Osteoblast (primary cell): Measurements from ENCODE around the gene CRELD2. TPM values are rescaled to one million over a fixed set of nuclear protein-coding genes. Genes with fewer than 3 reads are reported as not detected.
A peak's percentile ranks its signal among the peaks of the same experiment; 100 is the strongest.

ENCODE experiments used
- DNase-seq: peaks from one replicate; pipeline ENCODE4 v3.0.0; 2011; ENCODE audit warnings: low spot score, mixed read lengths; ENCODE audit not compliant: insufficient read length; ENCODE audit errors: missing footprints
- H2AFZ ChIP-seq: 2 replicates; pipeline ENCODE4 v1.6.0; 2011; ENCODE audit warnings: mild to moderate bottlenecking, low read length
- H3K27ac ChIP-seq: 2 replicates; pipeline ENCODE4 v1.5.1; 2011; ENCODE audit warnings: mild to moderate bottlenecking, low read depth, low read length, moderate library complexity
- H3K27me3 ChIP-seq: 2 replicates; pipeline ENCODE4 v1.6.0; 2012; ENCODE audit warnings: mild to moderate bottlenecking, control low read depth, inconsistent platforms, low read length, moderate library complexity; ENCODE audit not compliant: insufficient read depth
- H3K36me3 ChIP-seq: 2 replicates; pipeline ENCODE4 v1.5.1; 2011; ENCODE audit warnings: mild to moderate bottlenecking, low read length, control low read depth, moderate library complexity; ENCODE audit not compliant: insufficient read depth
- H3K4me1 ChIP-seq: 2 replicates; pipeline ENCODE4 v1.5.1; 2011; ENCODE audit warnings: mild to moderate bottlenecking, low read length, control low read depth, moderate library complexity; ENCODE audit not compliant: insufficient read depth
- H3K4me2 ChIP-seq: 2 replicates; pipeline ENCODE4 v1.6.0; 2011; ENCODE audit warnings: mild to moderate bottlenecking, low read length; ENCODE audit not compliant: insufficient read depth
- H3K4me3 ChIP-seq: fragments of 200-600 bp; sonication (generic); 3 replicates; pipeline ENCODE4 v1.5.1; 2012; ENCODE audit warnings: mild to moderate bottlenecking, low read length, inconsistent platforms; ENCODE audit not compliant: insufficient read depth
- H3K79me2 ChIP-seq: 2 replicates; pipeline ENCODE4 v1.6.0; 2012; ENCODE audit warnings: mild to moderate bottlenecking, low read length, control low read depth, inconsistent platforms; ENCODE audit not compliant: insufficient read depth
- H3K9me3 ChIP-seq: 2 replicates; pipeline ENCODE4 v1.5.1; 2011; ENCODE audit warnings: low read depth, low read length, control low read depth
- H4K20me1 ChIP-seq: 2 replicates; pipeline ENCODE4 v1.6.0; 2012; ENCODE audit warnings: mild to moderate bottlenecking, low read length, control low read depth; ENCODE audit not compliant: insufficient read depth
- total RNA-seq: library from RNA; depleted of rRNA; stranded (reverse); fragments of >200 nt; gene quantifications from 2 replicates; pipeline ENCODE4 v1.2.3, GENCODE V29; 2012
- TF ChIP-seq, protein P1 (sequence below): IDR thresholded peaks from 2 replicates; pipeline ENCODE4 v1.5.1; 2011; ENCODE audit warnings: mild to moderate bottlenecking, low read depth, low read length, moderate library complexity; ENCODE audit errors: extremely low read depth

The CRELD2 gene
- total RNA-seq, 1 donor = 31.1 TPM

GRCh38 chr22:49968831-49969661 is 50.6 kb downstream of the CRELD2 start:
- peak; percentile 77 for DNase-seq
- H2AFZ ChIP-seq = no peak overlapping the region
- peaks cover 20% of the 10 kb centered on the region for H3K4me1 ChIP-seq
- no peaks in the 10 kb centered on the region for H3K27me3 ChIP-seq
- H4K20me1 ChIP-seq = peaks cover under 1% of the 10 kb centered on the region
- peaks cover 12% of the 10 kb centered on the region for H3K79me2 ChIP-seq
- H3K27ac ChIP-seq = no peak overlapping the region
- no peaks in the 10 kb centered on the region for H3K9me3 ChIP-seq
- H3K4me3 ChIP-seq = no peak overlapping the region
- TF ChIP-seq, protein P1, sequence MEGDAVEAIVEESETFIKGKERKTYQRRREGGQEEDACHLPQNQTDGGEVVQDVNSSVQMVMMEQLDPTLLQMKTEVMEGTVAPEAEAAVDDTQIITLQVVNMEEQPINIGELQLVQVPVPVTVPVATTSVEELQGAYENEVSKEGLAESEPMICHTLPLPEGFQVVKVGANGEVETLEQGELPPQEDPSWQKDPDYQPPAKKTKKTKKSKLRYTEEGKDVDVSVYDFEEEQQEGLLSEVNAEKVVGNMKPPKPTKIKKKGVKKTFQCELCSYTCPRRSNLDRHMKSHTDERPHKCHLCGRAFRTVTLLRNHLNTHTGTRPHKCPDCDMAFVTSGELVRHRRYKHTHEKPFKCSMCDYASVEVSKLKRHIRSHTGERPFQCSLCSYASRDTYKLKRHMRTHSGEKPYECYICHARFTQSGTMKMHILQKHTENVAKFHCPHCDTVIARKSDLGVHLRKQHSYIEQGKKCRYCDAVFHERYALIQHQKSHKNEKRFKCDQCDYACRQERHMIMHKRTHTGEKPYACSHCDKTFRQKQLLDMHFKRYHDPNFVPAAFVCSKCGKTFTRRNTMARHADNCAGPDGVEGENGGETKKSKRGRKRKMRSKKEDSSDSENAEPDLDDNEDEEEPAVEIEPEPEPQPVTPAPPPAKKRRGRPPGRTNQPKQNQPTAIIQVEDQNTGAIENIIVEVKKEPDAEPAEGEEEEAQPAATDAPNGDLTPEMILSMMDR = no peak
- H3K36me3 ChIP-seq = no peaks in the 10 kb centered on the region
- H3K4me2 ChIP-seq = no peak overlapping the region

- H3K4me3 ChIP-seq = no peak overlapping the region
- no peaks in the 10 kb centered on the region for H3K36me3 ChIP-seq
- H3K27me3 ChIP-seq = no peaks in the 10 kb centered on the region
- DNase-seq = peak; percentile 78
- peaks cover 20% of the 10 kb centered on the region for H3K4me1 ChIP-seq
- H3K4me2 ChIP-seq = no peak overlapping the region
- TF ChIP-seq, protein P1 = no peak
- no peak overlapping the region for H2AFZ ChIP-seq
- H3K27ac ChIP-seq = no peak overlapping the region
- no peaks in the 10 kb centered on the region for H4K20me1 ChIP-seq
- no peaks in the 10 kb centered on the region for H3K9me3 ChIP-seq
- H3K79me2 ChIP-seq = peaks cover 4% of the 10 kb centered on the region
Observed at GRCh38 chr22:49969751-49970527, 51.5 kb downstream of the CRELD2 start.

DNA sequence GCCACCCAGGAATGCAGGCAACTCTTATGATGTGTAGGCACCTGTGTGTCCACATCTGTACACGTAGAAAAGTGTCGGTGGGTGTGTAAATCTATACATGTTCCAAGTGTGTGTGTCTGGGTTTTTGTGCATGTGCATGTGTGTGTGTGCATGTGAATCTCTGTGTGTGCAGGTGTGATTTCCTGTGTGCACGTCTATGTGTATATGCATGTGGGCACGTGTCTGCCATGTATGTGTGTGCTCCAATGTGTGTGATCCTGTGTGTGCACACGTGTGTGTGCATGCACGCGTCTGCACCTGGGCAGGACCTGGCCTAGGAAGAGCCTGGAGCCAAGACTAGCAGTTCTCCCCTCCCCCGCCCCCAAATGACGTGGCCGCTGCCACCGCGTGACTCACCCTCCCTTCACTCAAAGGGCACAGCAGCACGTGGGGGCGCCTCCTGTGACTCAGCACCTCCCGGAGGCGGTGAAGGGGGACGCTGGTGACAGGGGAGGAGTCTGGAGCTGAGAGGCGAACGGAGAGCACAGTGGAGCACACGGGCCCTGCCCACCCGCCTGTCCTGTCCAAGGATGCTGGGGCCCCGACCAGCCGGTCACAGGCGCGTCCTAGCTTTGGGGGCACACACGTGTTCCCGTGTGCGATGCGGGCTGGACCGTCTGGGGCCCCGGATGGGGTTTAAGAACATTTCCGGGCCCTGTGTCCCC is 52.2 kb downstream of the CRELD2 start:
- Histone ChIP-seq H3K9me3 (no peaks in the 10 kb centered on the region), H4K20me1 (no peaks in the 10 kb centered on the region), H3K27ac (peak overlapping the region; percentile 40), H3K4me2 (peak overlapping the region; percentile 80), H2AFZ (peak overlapping the region; percentile 54), H3K27me3 (no peaks in the 10 kb centered on the region), H3K36me3 (no peaks in the 10 kb centered on the region), H3K79me2 (peaks cover 3% of the 10 kb centered on the region), H3K4me1 (peaks cover 20% of the 10 kb centered on the region), H3K4me3 (peak overlapping the region; percentile 72)
- TF ChIP-seq, protein P1 = no peak
- DNase-seq = peak; percentile 100
